Measurements from ENCODE around the gene TMED10. TPM values are rescaled to one million over a fixed set of nuclear protein-coding genes. Genes with fewer than 3 reads are reported as not detected.

The TMED10 gene
- total RNA-seq, 4 donors from 2014 or later = 289 to 559 (median 388) TPM

GRCh38 chr14:75109877-75110276 is 66.5 kb downstream of the TMED10 start:
- TF ChIP-seq CTCF (IDR thresholded peaks at IDR 0.05) (no peak), POLR2A (IDR thresholded peaks at IDR 0.05) (no peak)
- Histone ChIP-seq H3K9me3 (no peaks in the 10 kb centered on the region), H3K4me1 (no peaks in the 10 kb centered on the region), H3K4me3 (replicated peaks in 1 of 3) (no peak overlapping the region), H3K36me3 (peaks cover 67 to 87% of the 10 kb centered on the region in 2 donors), H3K27me3 (no peaks in the 10 kb centered on the region), H3K27ac (no peak overlapping the region)
- DNase-seq = no peak
- intact Hi-C loops (cut with DNase I) = no loop called here
- 87 to 89% methylated on average over 2 of the region's 2 CpGs for WGBS, 2 donors

GRCh38 chr14:75107186-75107585 is 69.2 kb downstream of the TMED10 start:
- Histone ChIP-seq H3K9me3 (no peaks in the 10 kb centered on the region), H3K27ac (no peak overlapping the region), H3K36me3 (peaks cover 56 to 74% of the 10 kb centered on the region in 2 donors), H3K27me3 (no peaks in the 10 kb centered on the region), H3K4me1 (no peaks in the 10 kb centered on the region), H3K4me3 (replicated peaks in 1 of 3) (no peak overlapping the region)
- intact Hi-C loops (cut with DNase I) = no loop called here
- no peak for TF ChIP-seq POLR2A (IDR thresholded peaks at IDR 0.05)
- TF ChIP-seq CTCF (IDR thresholded peaks at IDR 0.05) = no peak
- WGBS, 2 donors = 77 to 93% methylated on average over 3 of the region's 3 CpGs
- no peak for DNase-seq

GRCh38 chr14:75101491-75101890 is 74.9 kb downstream of the TMED10 start:
- no peak for TF ChIP-seq POLR2A (IDR thresholded peaks at IDR 0.05)
- 88% methylated on average over 4 of the region's 4 CpGs for WGBS, 2 donors
- Histone ChIP-seq H3K27ac (no peak overlapping the region), H3K36me3 (peaks cover 32 to 76% of the 10 kb centered on the region in 2 donors), H3K27me3 (no peaks in the 10 kb centered on the region), H3K4me1 (no peaks in the 10 kb centered on the region), H3K9me3 (no peaks in the 10 kb centered on the region), H3K4me3 (replicated peaks in 1 of 3) (no peak overlapping the region)
- no peak for DNase-seq
- intact Hi-C loops (cut with DNase I) = no loop called here

GRCh38 chr14:75098682-75099081 is 77.7 kb downstream of the TMED10 start:
- Histone ChIP-seq H3K27ac (no peak overlapping the region), H3K4me3 (replicated peaks in 1 of 3) (no peak overlapping the region), H3K36me3 (peaks cover 32 to 74% of the 10 kb centered on the region in 2 donors), H3K27me3 (no peaks in the 10 kb centered on the region), H3K9me3 (no peaks in the 10 kb centered on the region), H3K4me1 (no peaks in the 10 kb centered on the region)
- WGBS, 2 donors = 78 to 88% methylated on average over 1 of the region's 1 CpG
- intact Hi-C loops (cut with DNase I) = no loop called here
- TF ChIP-seq CTCF (IDR thresholded peaks at IDR 0.05) = no peak
- TF ChIP-seq POLR2A (IDR thresholded peaks at IDR 0.05) = no peak
- DNase-seq = no peak

- intact Hi-C loops (cut with DNase I) = no loop called here
- Histone ChIP-seq H3K9me3 (no peaks in the 10 kb centered on the region), H3K27me3 (no peaks in the 10 kb centered on the region), H3K4me1 (no peaks in the 10 kb centered on the region), H3K36me3 (peaks cover 32 to 71% of the 10 kb centered on the region in 2 donors), H3K27ac (no peak overlapping the region), H3K4me3 (replicated peaks in 1 of 3) (no peak overlapping the region)
- no peak for DNase-seq
- no peak for TF ChIP-seq POLR2A (IDR thresholded peaks at IDR 0.05)
- no peak for TF ChIP-seq CTCF (IDR thresholded peaks at IDR 0.05)
Measured at GRCh38 chr14:75098212-75098611, 78.2 kb downstream of the TMED10 start.

GRCh38 chr14:75096959-75097358 is 79.5 kb downstream of the TMED10 start:
- 87 to 92% methylated on average over 6 of the region's 6 CpGs for WGBS, 2 donors
- Histone ChIP-seq H3K4me3 (replicated peaks in 1 of 3) (no peak overlapping the region), H3K27me3 (no peaks in the 10 kb centered on the region), H3K4me1 (no peaks in the 10 kb centered on the region), H3K9me3 (no peaks in the 10 kb centered on the region), H3K36me3 (peaks cover 34 to 76% of the 10 kb centered on the region in 2 donors), H3K27ac (no peak overlapping the region)
- no peak for TF ChIP-seq POLR2A (IDR thresholded peaks at IDR 0.05)
- DNase-seq = no peak
- intact Hi-C loops (cut with DNase I) = no loop called here
